Nephron progenitor cell (in vitro differentiated cells): ENCODE measurements around the gene BCL3.

ENCODE experiments used
- DNase-seq: peaks from one replicate; pipeline ENCODE4 v3.0.0; 2021
- H3K27ac Mint-ChIP-seq: 2 replicates; pipeline ENCODE4 v1.8.0; 2021; ENCODE audit warnings: mild to moderate bottlenecking, moderate library complexity, mixed read lengths
- H3K27me3 Mint-ChIP-seq: 2 replicates; pipeline ENCODE4 v1.8.0; 2021; ENCODE audit warnings: mild to moderate bottlenecking, low read depth, mixed read lengths; ENCODE audit not compliant: poor library complexity
- H3K36me3 Mint-ChIP-seq: 2 replicates; pipeline ENCODE4 v1.8.0; 2021; ENCODE audit warnings: low read depth, mixed read lengths
- H3K4me1 Mint-ChIP-seq: 2 replicates; pipeline ENCODE4 v1.8.0; 2021; ENCODE audit warnings: mixed read lengths
- H3K4me3 Mint-ChIP-seq: 2 replicates; pipeline ENCODE4 v1.8.0; 2021; ENCODE audit warnings: mild to moderate bottlenecking, moderate library complexity, mixed read lengths
- H3K9me3 Mint-ChIP-seq: 2 replicates; pipeline ENCODE4 v1.8.0; 2021; ENCODE audit warnings: mild to moderate bottlenecking, moderate library complexity, mixed read lengths
- CTCF ChIP-seq: fragments of 200-600 bp; sonication (generic); IDR thresholded peaks from 2 replicates; pipeline ENCODE4 v1.5.0; 2021; ENCODE audit warnings: antibody characterized with exemption

Gene BCL3

DNA sequence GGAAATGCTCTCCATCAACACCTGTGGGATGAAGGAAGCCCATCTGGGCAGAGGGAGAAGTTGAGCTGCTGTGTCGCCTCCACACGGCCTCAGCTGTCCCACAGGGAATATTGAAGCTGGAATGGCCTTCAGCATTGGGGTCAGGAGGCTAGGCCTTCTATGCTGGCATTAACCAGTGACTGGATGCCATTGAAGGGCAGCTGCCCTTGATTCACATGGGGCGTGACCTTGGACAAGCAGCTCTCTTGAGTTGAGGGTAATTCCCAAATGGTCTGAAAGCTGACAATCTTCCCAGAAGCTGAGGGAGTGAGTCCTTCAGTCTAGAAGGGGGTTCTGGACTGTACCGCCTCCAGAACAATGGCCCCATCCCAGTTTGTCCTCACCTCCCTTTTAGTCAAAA lies 6.7 kb downstream of the BCL3 start:
- Mint-ChIP-seq H3K4me3 (peak overlapping the region; percentile 70), H3K4me1 (peaks cover 45% of the 10 kb centered on the region), H3K27ac (no peak overlapping the region), H3K36me3 (no peaks in the 10 kb centered on the region), H3K27me3 (peaks cover 98% of the 10 kb centered on the region), H3K9me3 (no peaks in the 10 kb centered on the region)
- no peak for TF ChIP-seq CTCF
- no peak for DNase-seq

DNA sequence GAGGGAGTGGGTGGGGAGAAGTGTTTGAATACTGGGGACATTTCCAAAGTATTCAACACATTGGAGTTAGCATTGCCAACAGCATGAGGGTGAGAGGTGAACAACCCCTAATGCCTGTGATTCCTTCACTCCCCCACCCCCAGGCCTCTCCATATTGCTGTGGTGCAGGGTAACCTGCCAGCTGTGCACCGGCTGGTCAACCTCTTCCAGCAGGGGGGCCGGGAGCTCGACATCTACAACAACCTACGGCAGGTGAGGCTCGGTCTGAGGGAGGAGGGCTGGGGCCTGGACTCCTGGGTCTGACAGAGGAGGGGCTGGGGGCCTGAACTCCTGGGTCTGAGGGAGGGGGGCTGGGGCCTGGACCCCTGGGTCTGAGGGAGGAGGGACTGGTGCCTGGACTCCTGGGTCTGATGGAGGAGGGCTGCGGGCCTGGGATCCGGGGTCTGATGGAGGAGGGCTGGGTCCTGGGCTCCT lies 7.6 kb downstream of the BCL3 start:
- peaks cover 45% of the 10 kb centered on the region for H3K4me1 Mint-ChIP-seq
- DNase-seq = no peak
- H3K27ac Mint-ChIP-seq = no peak overlapping the region
- H3K36me3 Mint-ChIP-seq = no peaks in the 10 kb centered on the region
- H3K4me3 Mint-ChIP-seq = peak overlapping the region; percentile 62
- peaks cover 89% of the 10 kb centered on the region for H3K27me3 Mint-ChIP-seq
- no peak for TF ChIP-seq CTCF
- no peaks in the 10 kb centered on the region for H3K9me3 Mint-ChIP-seq

- Mint-ChIP-seq H3K36me3 (no peaks in the 10 kb centered on the region), H3K9me3 (no peaks in the 10 kb centered on the region), H3K4me3 (peak overlapping the region; percentile 86), H3K27ac (no peak overlapping the region), H3K27me3 (peaks cover 78% of the 10 kb centered on the region), H3K4me1 (peaks cover 47% of the 10 kb centered on the region)
- DNase-seq = peak; percentile 62
- TF ChIP-seq CTCF = no peak
Measured at GRCh38 chr19:44757057-44757734, 8.7 kb downstream of the BCL3 start.

DNA sequence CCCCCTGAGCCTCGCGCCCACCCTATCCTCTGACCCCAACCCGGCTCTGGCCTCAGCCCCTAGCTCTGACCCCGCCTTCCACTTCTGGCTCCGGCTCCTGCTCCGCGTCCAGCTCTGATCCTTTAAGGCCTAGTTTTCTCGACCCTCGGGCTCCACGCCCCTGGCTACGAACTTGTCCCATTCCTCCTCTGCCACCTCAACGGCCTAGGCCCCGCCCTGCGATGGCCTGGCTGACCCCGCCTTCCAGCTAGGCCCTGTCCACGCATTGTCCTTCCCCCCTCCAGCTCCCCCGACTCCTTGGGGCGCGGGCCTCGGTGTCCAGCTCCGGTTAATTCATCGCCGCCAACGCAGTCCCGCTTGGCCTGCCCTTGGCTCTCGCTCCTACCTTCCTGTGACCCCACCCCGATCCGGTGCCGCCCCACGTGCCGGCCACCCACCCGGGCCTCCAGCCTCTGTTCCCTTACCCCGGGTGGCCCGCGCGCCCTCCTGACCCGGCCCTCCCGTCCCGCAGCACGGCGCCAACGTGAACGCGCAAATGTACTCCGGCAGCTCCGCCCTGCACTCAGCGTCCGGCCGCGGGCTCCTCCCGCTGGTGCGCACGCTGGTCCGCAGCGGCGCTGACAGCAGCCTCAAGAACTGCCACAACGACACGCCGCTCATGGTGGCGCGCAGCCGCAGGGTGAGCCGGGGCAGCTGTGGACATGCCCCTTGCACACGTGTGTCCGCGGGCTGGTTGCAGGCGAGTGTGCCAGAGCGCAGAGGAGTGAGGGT lies 9.4 kb downstream of the BCL3 start:
- no peaks in the 10 kb centered on the region for H3K36me3 Mint-ChIP-seq
- H3K4me3 Mint-ChIP-seq = peak overlapping the region; percentile 86
- no peak overlapping the region for H3K27ac Mint-ChIP-seq
- no peaks in the 10 kb centered on the region for H3K9me3 Mint-ChIP-seq
- peaks cover 72% of the 10 kb centered on the region for H3K27me3 Mint-ChIP-seq
- H3K4me1 Mint-ChIP-seq = peaks cover 43% of the 10 kb centered on the region
- peak; percentile 77 for DNase-seq
- no peak for TF ChIP-seq CTCF

- H3K27ac Mint-ChIP-seq = no peak overlapping the region
- TF ChIP-seq CTCF = no peak
- H3K36me3 Mint-ChIP-seq = no peaks in the 10 kb centered on the region
- peaks cover 69% of the 10 kb centered on the region for H3K27me3 Mint-ChIP-seq
- no peaks in the 10 kb centered on the region for H3K9me3 Mint-ChIP-seq
- H3K4me1 Mint-ChIP-seq = peaks cover 40% of the 10 kb centered on the region
- DNase-seq = peak; percentile 53
- H3K4me3 Mint-ChIP-seq = peak overlapping the region; percentile 86
Measured at GRCh38 chr19:44758596-44758995, 10.1 kb downstream of the BCL3 start.
